Fibroblast of peridontal ligament (primary cell): ENCODE results near the gene PPP1R3G.
A peak's percentile ranks its signal among the peaks of the same experiment; 100 is the strongest.
"Not testable (repeated sequence)": the region's sequence is repeated elsewhere in the genome, so short reads cannot be mapped to it uniquely, and the experiment has no call there.

ENCODE experiments used
- DNase-seq: peaks from one replicate; pipeline ENCODE4 v3.0.0-alpha.2; 2010; ENCODE audit errors: extremely low read depth

The PPP1R3G gene

GRCh38 chr6:5084781-5085647 is at the start of gene PPP1R3G:
TSS of gene PPP1R3G (plus strand) at chr6:5085341. CDS start at chr6:5085486, 145 bp downstream.
- DNase-seq = peak; percentile 58

GRCh38 chr6:5036269-5036668 is 48.9 kb upstream of the PPP1R3G start:
- DNase-seq = no peak

- DNase-seq = no peak
Measured at GRCh38 chr6:5041955-5042354, 43.2 kb upstream of the PPP1R3G start.

- DNase-seq = no peak
Measured at GRCh38 chr6:5042436-5042835, 42.7 kb upstream of the PPP1R3G start.

- no peak for DNase-seq
Measured at GRCh38 chr6:5044866-5045265, 40.3 kb upstream of the PPP1R3G start.

- DNase-seq = peak; percentile 52
Measured at GRCh38 chr6:5045416-5045815, 39.7 kb upstream of the PPP1R3G start.

- DNase-seq = no peak
Measured at GRCh38 chr6:5046430-5046829, 38.7 kb upstream of the PPP1R3G start.

GRCh38 chr6:5050009-5050408 is 35.1 kb upstream of the PPP1R3G start:
- no peak for DNase-seq

- DNase-seq = no peak
Measured at GRCh38 chr6:5051394-5051793, 33.7 kb upstream of the PPP1R3G start.

GRCh38 chr6:5053038-5053437 is 32.1 kb upstream of the PPP1R3G start:
- no peak for DNase-seq

- DNase-seq = no peak
Measured at GRCh38 chr6:5053864-5054244, 31.3 kb upstream of the PPP1R3G start.

GRCh38 chr6:5054245-5054873 is 30.8 kb upstream of the PPP1R3G start:
- DNase-seq = no peak

- DNase-seq = no peak
Measured at GRCh38 chr6:5055118-5055517, 30.0 kb upstream of the PPP1R3G start.

- no peak for DNase-seq
Measured at GRCh38 chr6:5058254-5058653, 26.9 kb upstream of the PPP1R3G start.

- DNase-seq = no peak
Measured at GRCh38 chr6:5059036-5059896, 25.9 kb upstream of the PPP1R3G start.

- not testable (repeated sequence) for DNase-seq
Measured at GRCh38 chr6:5060439-5060838, 24.7 kb upstream of the PPP1R3G start.

- no peak for DNase-seq
Measured at GRCh38 chr6:5061152-5061551, 24.0 kb upstream of the PPP1R3G start.

- no peak for DNase-seq
Measured at GRCh38 chr6:5063617-5064016, 21.5 kb upstream of the PPP1R3G start.

GRCh38 chr6:5066456-5067093 is 18.6 kb upstream of the PPP1R3G start:
- DNase-seq = no peak

- DNase-seq = no peak
Measured at GRCh38 chr6:5067305-5067704, 17.8 kb upstream of the PPP1R3G start.

- no peak for DNase-seq
Measured at GRCh38 chr6:5068153-5068751, 16.9 kb upstream of the PPP1R3G start.
